ENCODE measurements around the gene LRRC75A.

DNA sequence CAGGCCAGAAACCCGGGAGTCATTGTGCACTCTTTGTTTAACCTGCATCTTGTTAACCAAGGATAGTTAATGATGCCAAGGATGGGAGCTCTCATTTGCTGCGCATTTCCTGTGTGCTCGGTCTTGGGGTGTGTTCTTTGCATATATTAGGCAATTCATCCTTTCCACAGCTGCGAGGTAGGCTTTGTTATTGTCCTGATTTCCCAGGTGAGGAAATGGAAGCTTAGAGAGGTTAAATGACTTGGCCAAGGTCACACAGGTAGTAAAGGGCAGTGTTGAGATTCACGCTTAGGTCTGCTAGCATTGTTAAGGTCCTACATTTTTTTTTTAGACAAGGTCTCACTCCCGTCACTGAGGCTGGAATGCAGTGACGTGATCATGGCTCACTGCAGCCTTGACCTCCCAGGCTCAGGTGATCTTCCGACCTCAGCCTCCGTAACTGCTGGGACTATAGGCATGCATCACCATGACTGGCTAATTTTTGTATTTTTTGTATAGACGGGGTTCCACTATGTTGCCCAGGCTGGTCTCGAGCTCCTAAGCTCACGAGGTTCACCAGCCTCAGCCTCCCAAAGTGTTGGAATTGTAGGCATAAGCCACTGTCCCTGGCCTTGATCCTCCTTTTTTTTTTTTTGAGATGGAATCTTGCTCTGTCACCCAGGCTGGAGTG, 5.0 kb upstream of the LRRC75A start:
- TF ChIP-seq EP300 (IDR thresholded peaks at IDR 0.05) (no peak), SREBF2 (IDR thresholded peaks at IDR 0.05) (no peak)
- TF ChIP-seq, protein P1, sequence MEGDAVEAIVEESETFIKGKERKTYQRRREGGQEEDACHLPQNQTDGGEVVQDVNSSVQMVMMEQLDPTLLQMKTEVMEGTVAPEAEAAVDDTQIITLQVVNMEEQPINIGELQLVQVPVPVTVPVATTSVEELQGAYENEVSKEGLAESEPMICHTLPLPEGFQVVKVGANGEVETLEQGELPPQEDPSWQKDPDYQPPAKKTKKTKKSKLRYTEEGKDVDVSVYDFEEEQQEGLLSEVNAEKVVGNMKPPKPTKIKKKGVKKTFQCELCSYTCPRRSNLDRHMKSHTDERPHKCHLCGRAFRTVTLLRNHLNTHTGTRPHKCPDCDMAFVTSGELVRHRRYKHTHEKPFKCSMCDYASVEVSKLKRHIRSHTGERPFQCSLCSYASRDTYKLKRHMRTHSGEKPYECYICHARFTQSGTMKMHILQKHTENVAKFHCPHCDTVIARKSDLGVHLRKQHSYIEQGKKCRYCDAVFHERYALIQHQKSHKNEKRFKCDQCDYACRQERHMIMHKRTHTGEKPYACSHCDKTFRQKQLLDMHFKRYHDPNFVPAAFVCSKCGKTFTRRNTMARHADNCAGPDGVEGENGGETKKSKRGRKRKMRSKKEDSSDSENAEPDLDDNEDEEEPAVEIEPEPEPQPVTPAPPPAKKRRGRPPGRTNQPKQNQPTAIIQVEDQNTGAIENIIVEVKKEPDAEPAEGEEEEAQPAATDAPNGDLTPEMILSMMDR (IDR thresholded peaks at IDR 0.05) = no peak
- TF ChIP-seq, protein P2, sequence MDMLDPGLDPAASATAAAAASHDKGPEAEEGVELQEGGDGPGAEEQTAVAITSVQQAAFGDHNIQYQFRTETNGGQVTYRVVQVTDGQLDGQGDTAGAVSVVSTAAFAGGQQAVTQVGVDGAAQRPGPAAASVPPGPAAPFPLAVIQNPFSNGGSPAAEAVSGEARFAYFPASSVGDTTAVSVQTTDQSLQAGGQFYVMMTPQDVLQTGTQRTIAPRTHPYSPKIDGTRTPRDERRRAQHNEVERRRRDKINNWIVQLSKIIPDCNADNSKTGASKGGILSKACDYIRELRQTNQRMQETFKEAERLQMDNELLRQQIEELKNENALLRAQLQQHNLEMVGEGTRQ (IDR thresholded peaks at IDR 0.05) = no peak
- TF ChIP-seq, protein P3, sequence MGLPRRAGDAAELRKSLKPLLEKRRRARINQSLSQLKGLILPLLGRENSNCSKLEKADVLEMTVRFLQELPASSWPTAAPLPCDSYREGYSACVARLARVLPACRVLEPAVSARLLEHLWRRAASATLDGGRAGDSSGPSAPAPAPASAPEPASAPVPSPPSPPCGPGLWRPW (IDR thresholded peaks at IDR 0.05) = no peak
- TF ChIP-seq, protein P4, sequence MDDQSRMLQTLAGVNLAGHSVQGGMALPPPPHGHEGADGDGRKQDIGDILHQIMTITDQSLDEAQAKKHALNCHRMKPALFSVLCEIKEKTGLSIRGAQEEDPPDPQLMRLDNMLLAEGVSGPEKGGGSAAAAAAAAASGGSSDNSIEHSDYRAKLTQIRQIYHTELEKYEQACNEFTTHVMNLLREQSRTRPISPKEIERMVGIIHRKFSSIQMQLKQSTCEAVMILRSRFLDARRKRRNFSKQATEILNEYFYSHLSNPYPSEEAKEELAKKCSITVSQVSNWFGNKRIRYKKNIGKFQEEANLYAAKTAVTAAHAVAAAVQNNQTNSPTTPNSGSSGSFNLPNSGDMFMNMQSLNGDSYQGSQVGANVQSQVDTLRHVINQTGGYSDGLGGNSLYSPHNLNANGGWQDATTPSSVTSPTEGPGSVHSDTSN (IDR thresholded peaks at IDR 0.05) = no peak
- TF ChIP-seq, protein P5, sequence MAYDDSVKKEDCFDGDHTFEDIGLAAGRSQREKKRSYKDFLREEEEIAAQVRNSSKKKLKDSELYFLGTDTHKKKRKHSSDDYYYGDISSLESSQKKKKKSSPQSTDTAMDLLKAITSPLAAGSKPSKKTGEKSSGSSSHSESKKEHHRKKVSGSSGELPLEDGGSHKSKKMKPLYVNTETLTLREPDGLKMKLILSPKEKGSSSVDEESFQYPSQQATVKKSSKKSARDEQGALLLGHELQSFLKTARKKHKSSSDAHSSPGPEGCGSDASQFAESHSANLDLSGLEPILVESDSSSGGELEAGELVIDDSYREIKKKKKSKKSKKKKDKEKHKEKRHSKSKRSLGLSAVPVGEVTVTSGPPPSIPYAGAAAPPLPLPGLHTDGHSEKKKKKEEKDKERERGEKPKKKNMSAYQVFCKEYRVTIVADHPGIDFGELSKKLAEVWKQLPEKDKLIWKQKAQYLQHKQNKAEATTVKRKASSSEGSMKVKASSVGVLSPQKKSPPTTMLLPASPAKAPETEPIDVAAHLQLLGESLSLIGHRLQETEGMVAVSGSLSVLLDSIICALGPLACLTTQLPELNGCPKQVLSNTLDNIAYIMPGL (CRISPR knock-in tag; IDR thresholded peaks at IDR 0.05; ENCODE audit: borderline replicate concordance) = no peak

Measured in A549 (cell line).